GM19240 (cell line): ENCODE measurements around the gene ARPC4.
A peak's percentile ranks its signal among the peaks of the same experiment; 100 is the strongest.
"Not testable (repeated sequence)": the region's sequence is repeated elsewhere in the genome, so short reads cannot be mapped to it uniquely, and the experiment has no call there.

Experiments used
- DNase-seq: peaks from one replicate; pipeline ENCODE4 v3.0.0; 2011; ENCODE audit warnings: low spot score; ENCODE audit not compliant: insufficient read length

ARPC4 gene

GRCh38 chr3:9769426-9770275 is 23.2 kb upstream of the ARPC4 start, which contains the start of gene CAMK1:
Gene CAMK1 (minus strand): TSS chr3:9769947. CDS start chr3:9767749, 2,198 bp downstream.
- DNase-seq, result peak; percentile 47

- no peak for DNase-seq
These were observed 22.5 kb upstream of the ARPC4 start for GRCh38 chr3:9770276-9770812.

GRCh38 chr3:9771007-9771406 is 21.9 kb upstream of the ARPC4 start:
- DNase-seq, result not testable (repeated sequence)

- DNase-seq, result no peak
These were observed 15.8 kb upstream of the ARPC4 start for GRCh38 chr3:9776896-9777693.

- no peak for DNase-seq
These were observed 15.2 kb upstream of the ARPC4 start for GRCh38 chr3:9777694-9778021.

GRCh38 chr3:9778143-9779074 is 14.5 kb upstream of the ARPC4 start:
- DNase-seq, result no peak

GRCh38 chr3:9779075-9779593 is 13.7 kb upstream of the ARPC4 start:
- DNase-seq, result no peak

GRCh38 chr3:9779721-9780457 is 13.0 kb upstream of the ARPC4 start:
- no peak for DNase-seq

GRCh38 chr3:9780458-9780812 is 12.4 kb upstream of the ARPC4 start:
- DNase-seq, result no peak

GRCh38 chr3:9780910-9781309 is 12.0 kb upstream of the ARPC4 start:
- DNase-seq, result no peak

- no peak for DNase-seq
These were observed 11.3 kb upstream of the ARPC4 start for GRCh38 chr3:9781551-9781950.

- DNase-seq, result no peak
These were observed 10.8 kb upstream of the ARPC4 start for GRCh38 chr3:9781978-9782603.

GRCh38 chr3:9782770-9783169 is 10.1 kb upstream of the ARPC4 start:
- DNase-seq, result no peak

- no peak for DNase-seq
These were observed 8.9 kb upstream of the ARPC4 start for GRCh38 chr3:9783954-9784353.

- no peak for DNase-seq
These were observed 7.9 kb upstream of the ARPC4 start for GRCh38 chr3:9784965-9785364.

GRCh38 chr3:9785602-9786001 is 7.3 kb upstream of the ARPC4 start:
- no peak for DNase-seq

GRCh38 chr3:9786209-9786739 is 6.6 kb upstream of the ARPC4 start:
- no peak for DNase-seq

- no peak for DNase-seq
These were observed 5.8 kb upstream of the ARPC4 start for GRCh38 chr3:9786825-9787669.

GRCh38 chr3:9787714-9788113 is 5.2 kb upstream of the ARPC4 start:
- DNase-seq, result no peak
